ENCODE measurements around the gene SLC7A8.

The SLC7A8 gene

GRCh38 chr14:23163830-23164229 is 19.6 kb downstream of the SLC7A8 start:
- TF ChIP-seq CTCF (IDR thresholded peaks at IDR 0.05; ENCODE audit: borderline replicate concordance, insufficient read depth, low read depth, low read length) = no peak
- H3K4me3 ChIP-seq (ENCODE audit: low read depth, low read length) = no peak overlapping the region

- TF ChIP-seq CTCF (IDR thresholded peaks at IDR 0.05; ENCODE audit: borderline replicate concordance, insufficient read depth, low read depth, low read length) = no peak
- H3K4me3 ChIP-seq (ENCODE audit: low read depth, low read length) = no peak overlapping the region
Measured at GRCh38 chr14:23162800-23163199, 20.7 kb downstream of the SLC7A8 start.

GRCh38 chr14:23162005-23162404 is 21.5 kb downstream of the SLC7A8 start:
- TF ChIP-seq CTCF (IDR thresholded peaks at IDR 0.05; ENCODE audit: borderline replicate concordance, insufficient read depth, low read depth, low read length) = no peak
- no peak overlapping the region for H3K4me3 ChIP-seq (ENCODE audit: low read depth, low read length)

- no peak overlapping the region for H3K4me3 ChIP-seq (ENCODE audit: low read depth, low read length)
- no peak for TF ChIP-seq CTCF (IDR thresholded peaks at IDR 0.05; ENCODE audit: borderline replicate concordance, insufficient read depth, low read depth, low read length)
Measured at GRCh38 chr14:23160924-23161522, 22.4 kb downstream of the SLC7A8 start.

- H3K4me3 ChIP-seq (ENCODE audit: low read depth, low read length) = no peak overlapping the region
- no peak for TF ChIP-seq CTCF (IDR thresholded peaks at IDR 0.05; ENCODE audit: borderline replicate concordance, insufficient read depth, low read depth, low read length)
Measured at GRCh38 chr14:23159532-23159931, 23.9 kb downstream of the SLC7A8 start.

GRCh38 chr14:23158779-23159178 is 24.7 kb downstream of the SLC7A8 start:
- no peak for TF ChIP-seq CTCF (IDR thresholded peaks at IDR 0.05; ENCODE audit: borderline replicate concordance, insufficient read depth, low read depth, low read length)
- H3K4me3 ChIP-seq (ENCODE audit: low read depth, low read length) = no peak overlapping the region

GRCh38 chr14:23154964-23155587 is 28.4 kb downstream of the SLC7A8 start:
- no peak overlapping the region for H3K4me3 ChIP-seq (ENCODE audit: low read depth, low read length)
- no peak for TF ChIP-seq CTCF (IDR thresholded peaks at IDR 0.05; ENCODE audit: borderline replicate concordance, insufficient read depth, low read depth, low read length)
